HL-60 (cell line): ENCODE measurements around the gene MTMR3.

ENCODE experiments used
- DNase-seq, 2 experiments: peaks; one replicate each; pipeline ENCODE4 v3.0.0-alpha.2; 2010 to 2020; ENCODE audit warnings: low read depth in 1 of 2, low spot score in 1 of 2
- H3K27ac ChIP-seq: fragments of 250-450 bp; sonication (Bioruptor Pico); replicated peaks from 2 replicates; pipeline ENCODE4 v1.5.1; 2020; ENCODE audit warnings: mild to moderate bottlenecking, moderate library complexity
- H3K27me3 ChIP-seq: fragments of 250-450 bp; sonication (Bioruptor Pico); 2 replicates; pipeline ENCODE4 v1.5.1; 2021; ENCODE audit warnings: mild to moderate bottlenecking, moderate library complexity; ENCODE audit not compliant: insufficient read depth, poor library complexity, severe bottlenecking
- H3K4me3 ChIP-seq: replicated peaks from 2 replicates; pipeline ENCODE4 v1.5.1; 2011; ENCODE audit warnings: mild to moderate bottlenecking, control low read depth, low read length; ENCODE audit not compliant: insufficient read depth
- CTCF ChIP-seq: IDR thresholded peaks from one replicate; pipeline ENCODE4 v1.5.1; 2011; ENCODE audit warnings: low read length, control low read depth, inconsistent platforms; ENCODE audit not compliant: insufficient read depth
- GABPA ChIP-seq: IDR thresholded peaks from 2 replicates; pipeline ENCODE4 v1.6.1; 2012; ENCODE audit warnings: low read depth
- POLR2AphosphoS5 ChIP-seq: IDR thresholded peaks from 2 replicates; pipeline ENCODE4 v1.6.1; 2012; ENCODE audit warnings: low read depth
- REST ChIP-seq: IDR thresholded peaks from 2 replicates; pipeline ENCODE4 v1.6.1; 2012; ENCODE audit warnings: low read depth; ENCODE audit not compliant: insufficient replicate concordance
- SPI1 ChIP-seq: IDR thresholded peaks from 2 replicates; pipeline ENCODE4 v1.6.1; 2012; ENCODE audit warnings: low read depth, mild to moderate bottlenecking, borderline replicate concordance

The MTMR3 gene

GRCh38 chr22:30045901-30046715 lies 163.1 kb downstream of the MTMR3 start:
- no peak for DNase-seq
- no peak overlapping the region for H3K4me3 ChIP-seq
- TF ChIP-seq SPI1: no peak
- no peak for TF ChIP-seq GABPA
- no peak for TF ChIP-seq CTCF
- TF ChIP-seq REST: no peak
- no peak for TF ChIP-seq POLR2AphosphoS5
- no peaks in the 10 kb centered on the region for H3K27me3 ChIP-seq
- no peak overlapping the region for H3K27ac ChIP-seq

GRCh38 chr22:30046716-30047363 lies 163.9 kb downstream of the MTMR3 start:
- no peak overlapping the region for H3K27ac ChIP-seq
- TF ChIP-seq REST (no peak), GABPA (no peak), CTCF (no peak), SPI1 (no peak), POLR2AphosphoS5 (no peak)

GRCh38 chr22:30047364-30047738 lies 164.4 kb downstream of the MTMR3 start:
- no peak overlapping the region for H3K27ac ChIP-seq
- H3K27me3 ChIP-seq: no peaks in the 10 kb centered on the region
- H3K4me3 ChIP-seq: no peak overlapping the region
- peak; percentile 5 for TF ChIP-seq CTCF
- TF ChIP-seq POLR2AphosphoS5: no peak
- DNase-seq: peak; percentile 34 to 57

More at GRCh38 chr22:30046716-30047363, 163.9 kb downstream of the MTMR3 start:
- Histone ChIP-seq H3K4me3 (no peak overlapping the region), H3K27me3 (no peaks in the 10 kb centered on the region)
- no peak for DNase-seq

GRCh38 chr22:30048681-30049080 lies 165.7 kb downstream of the MTMR3 start:
- DNase-seq: no peak
- no peak overlapping the region for H3K27ac ChIP-seq
- no peaks in the 10 kb centered on the region for H3K27me3 ChIP-seq
- TF ChIP-seq SPI1 (no peak), CTCF (no peak), POLR2AphosphoS5 (no peak), GABPA (no peak), REST (no peak)
- H3K4me3 ChIP-seq: no peak overlapping the region
